Stimulated activated CD4-positive, alpha-beta T cell treated with anti-CD3 and anti-CD28 coated beads, Interleukin-12 subunit alpha, Interleukin-12 subunit beta, amount 100 ng/mL, for 4 hours (primary cell): ENCODE data around the gene FUZ.

Source experiments
- DNase-seq: peaks from one replicate; pipeline ENCODE4 v3.0.0-alpha.2; 2020

FUZ gene

DNA sequence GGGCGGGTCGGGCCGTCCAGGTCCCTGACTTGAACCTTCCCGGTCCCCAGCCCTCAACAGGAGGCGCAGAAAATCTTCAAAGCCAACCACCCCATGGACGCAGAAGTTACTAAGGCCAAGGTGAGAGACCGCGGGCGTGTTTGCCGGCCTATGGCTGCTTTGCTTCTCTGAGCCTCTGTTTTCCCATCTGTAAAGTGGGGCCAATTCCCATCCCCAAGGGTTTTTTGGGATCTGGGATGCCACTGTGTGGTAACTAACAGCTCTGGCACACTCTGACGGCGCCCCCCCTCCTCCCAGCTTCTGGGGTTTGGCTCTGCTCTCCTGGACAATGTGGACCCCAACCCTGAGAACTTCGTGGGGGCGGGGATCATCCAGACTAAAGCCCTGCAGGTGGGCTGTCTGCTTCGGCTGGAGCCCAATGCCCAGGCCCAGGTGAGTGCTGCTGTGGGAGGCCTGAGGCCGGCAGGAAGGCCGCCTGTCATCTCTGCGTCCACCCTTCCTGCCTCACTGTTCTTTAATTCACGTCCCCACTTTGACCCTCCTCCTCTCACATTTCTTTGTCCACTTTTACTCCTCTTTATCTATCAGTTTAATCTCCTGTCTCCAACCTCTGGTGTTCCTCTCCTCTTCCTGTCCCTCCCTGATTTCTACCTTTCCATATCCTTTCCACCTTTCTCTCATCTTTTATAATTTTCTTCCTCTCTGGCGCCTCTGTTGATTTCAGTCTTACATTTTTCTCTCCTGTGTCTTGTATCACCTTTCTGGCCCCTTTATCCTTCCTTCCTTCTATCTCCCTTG, 7.1 kb downstream of the FUZ start:
- DNase-seq: no peak

DNA sequence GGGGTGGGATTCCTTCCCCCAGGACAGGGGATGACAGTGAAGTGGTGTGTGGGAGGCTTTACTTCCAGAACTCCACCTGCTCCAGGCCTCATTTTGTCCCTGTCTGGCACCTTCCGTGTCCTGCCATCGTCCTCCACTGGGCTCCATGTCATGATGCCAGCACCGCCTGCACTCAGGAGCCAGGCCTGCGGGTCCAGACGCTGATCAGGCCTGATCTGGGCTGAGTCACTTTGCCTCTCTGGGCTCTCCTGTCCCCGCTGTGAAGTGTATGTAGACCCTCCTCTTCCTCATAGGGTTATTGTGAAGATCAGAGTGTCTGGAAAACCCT, 9.6 kb downstream of the FUZ start:
- DNase-seq: no peak

DNA sequence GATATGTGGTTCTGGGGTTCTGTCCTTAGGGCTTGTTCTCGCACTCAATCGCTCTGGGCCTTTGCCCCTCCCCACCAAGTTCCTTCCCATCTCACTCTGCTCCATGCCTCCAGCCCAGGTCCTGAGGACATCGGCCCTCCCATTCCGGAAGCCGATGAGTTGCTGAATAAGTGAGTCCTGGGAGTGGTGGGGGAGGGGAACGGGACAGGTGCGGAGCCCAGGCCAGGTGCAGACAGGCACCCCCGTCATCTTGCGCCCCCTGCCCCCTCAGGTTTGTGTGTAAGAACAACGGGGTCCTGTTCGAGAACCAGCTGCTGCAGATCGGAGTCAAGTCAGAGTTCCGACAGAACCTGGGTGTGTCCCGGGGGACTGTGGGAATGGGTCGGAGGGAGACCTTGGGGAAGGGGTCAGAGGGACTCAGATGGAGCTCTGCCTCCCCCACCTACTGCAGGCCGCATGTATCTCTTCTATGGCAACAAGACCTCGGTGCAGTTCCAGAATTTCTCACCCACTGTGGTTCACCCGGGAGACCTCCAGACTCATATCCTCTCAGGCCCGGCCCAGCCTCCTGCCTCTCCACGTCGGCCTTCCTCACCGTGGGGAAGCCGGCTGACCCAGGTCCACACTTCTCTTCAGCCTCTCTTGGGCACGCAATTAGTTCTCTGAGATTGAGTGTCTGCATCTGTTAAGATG, 10.1 kb downstream of the FUZ start:
- DNase-seq: no peak

DNA sequence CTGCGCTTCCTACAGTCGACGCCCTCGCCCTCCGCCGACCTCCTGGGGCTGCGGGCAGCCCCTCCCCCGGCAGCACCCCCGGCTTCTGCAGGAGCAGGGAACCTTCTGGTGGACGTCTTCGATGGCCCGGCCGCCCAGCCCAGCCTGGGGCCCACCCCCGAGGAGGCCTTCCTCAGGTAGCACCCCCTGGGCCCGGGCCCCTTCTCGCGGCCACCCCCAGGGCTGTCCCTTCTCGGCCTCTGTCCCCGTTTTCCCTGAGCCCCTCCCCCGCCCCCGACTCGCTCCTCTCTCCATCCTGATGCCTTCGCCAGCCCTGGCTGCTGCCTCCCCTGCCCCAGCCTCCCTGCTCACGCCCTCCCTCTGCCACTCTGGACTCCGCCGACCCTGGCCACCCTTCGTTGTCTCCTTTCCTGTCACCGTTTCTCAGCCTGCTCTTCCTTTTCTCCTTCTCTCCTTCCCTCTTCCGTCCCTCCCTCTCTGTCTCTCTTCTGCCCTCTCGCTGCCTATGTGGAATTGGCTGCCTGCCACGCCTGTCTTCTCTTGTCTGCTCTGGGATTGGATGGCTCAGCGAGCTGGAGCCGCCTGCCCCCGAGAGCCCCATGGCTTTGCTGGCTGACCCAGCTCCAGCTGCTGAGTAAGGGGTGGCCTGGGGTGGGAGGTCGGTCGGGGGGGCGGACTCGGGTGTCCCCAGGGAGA, 11.0 kb downstream of the FUZ start:
- no peak for DNase-seq

DNA sequence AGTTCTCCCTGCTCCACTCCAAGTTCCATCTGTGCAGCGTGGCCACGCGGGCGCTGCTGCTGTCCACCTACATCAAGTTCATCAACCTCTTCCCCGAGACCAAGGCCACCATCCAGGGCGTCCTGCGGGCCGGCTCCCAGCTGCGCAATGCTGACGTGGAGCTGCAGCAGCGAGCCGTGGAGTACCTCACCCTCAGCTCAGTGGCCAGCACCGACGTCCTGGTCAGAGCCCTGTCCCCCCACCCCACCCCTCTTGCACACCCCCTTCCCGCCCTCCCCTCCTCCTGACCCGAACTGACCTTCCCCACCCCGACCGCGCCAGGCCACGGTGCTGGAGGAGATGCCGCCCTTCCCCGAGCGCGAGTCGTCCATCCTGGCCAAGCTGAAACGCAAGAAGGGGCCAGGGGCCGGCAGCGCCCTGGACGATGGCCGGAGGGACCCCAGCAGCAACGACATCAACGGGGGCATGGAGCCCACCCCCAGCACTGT, 11.6 kb downstream of the FUZ start:
- DNase-seq: no peak

DNA sequence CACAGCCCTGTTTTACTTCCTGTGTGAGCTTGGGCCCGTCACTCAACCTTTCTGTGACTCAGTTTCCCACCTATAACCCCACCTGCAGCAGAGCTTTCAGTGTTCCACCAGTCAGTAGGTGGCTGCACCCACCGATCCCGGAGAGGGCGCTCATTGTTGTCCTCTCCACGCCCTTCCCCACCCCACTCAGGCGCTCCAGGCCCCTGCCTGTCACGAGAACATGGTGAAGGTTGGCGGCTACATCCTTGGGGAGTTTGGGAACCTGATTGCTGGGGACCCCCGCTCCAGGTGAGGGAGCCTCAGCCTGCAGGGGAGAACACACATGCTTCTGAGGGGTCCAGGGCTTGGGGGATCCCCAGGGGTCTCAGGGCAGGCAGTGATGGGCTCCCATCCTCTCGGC, 12.3 kb downstream of the FUZ start:
- DNase-seq: no peak

DNA sequence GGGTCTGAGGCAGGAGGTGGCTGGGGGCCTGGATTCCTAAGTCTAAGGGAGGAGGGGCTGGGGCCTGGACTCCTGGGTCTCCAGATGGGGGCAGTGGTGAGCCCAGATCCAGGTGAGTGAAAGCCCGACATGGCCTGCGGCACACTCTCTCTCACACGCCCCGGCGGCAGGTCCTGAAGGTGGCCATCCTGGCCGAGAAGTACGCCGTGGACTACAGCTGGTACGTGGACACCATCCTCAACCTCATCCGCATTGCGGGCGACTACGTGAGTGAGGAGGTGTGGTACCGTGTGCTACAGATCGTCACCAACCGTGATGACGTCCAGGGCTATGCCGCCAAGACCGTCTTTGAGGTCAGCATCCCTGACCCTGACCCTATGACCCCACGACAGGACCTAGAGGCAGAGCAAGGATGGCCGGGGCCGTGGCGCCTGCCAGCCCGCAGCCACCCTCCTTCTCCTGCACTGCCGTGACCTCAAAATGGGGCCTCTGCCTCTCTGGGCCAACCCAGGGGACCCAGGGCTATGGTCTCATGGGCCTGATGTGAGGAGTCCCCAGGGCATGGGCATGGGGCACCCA, 13.2 kb downstream of the FUZ start:
- no peak for DNase-seq

DNA sequence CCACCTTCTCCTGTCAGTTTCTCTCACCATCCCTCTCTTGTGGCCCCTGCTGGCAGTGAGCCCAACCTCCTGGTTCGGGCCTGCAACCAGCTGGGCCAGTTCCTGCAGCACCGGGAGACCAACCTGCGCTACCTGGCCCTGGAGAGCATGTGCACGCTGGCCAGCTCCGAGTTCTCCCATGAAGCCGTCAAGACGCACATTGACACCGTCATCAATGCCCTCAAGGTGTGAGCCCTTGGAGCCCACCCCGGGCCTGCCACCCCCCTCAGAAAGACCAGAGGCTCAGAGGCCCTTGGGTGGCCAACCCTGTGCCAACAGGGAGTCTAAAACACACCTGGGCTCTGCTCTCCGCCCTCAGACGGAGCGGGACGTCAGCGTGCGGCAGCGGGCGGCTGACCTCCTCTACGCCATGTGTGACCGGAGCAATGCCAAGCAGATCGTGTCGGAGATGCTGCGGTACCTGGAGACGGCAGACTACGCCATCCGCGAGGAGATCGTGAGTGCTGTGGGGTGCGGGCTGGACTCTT, 13.8 kb downstream of the FUZ start:
- no peak for DNase-seq

DNA sequence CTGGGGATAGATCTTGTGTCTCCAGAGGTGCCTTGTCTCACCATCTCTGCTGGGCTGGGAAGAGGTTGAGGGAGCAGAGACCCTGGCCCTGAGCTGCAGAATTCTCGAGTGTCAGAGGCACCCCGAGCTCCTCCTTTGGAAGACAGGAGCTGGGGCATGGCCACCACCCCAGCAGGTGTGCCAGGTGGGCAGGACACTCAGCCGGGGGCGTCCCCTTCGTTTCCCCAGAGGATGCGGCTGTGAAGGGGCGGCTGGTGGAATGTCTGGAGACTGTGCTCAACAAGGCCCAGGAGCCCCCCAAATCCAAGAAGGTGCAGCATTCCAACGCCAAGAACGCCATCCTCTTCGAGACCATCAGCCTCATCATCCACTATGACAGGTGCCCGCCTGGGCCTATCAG, 14.5 kb downstream of the FUZ start:
- DNase-seq: no peak

DNA sequence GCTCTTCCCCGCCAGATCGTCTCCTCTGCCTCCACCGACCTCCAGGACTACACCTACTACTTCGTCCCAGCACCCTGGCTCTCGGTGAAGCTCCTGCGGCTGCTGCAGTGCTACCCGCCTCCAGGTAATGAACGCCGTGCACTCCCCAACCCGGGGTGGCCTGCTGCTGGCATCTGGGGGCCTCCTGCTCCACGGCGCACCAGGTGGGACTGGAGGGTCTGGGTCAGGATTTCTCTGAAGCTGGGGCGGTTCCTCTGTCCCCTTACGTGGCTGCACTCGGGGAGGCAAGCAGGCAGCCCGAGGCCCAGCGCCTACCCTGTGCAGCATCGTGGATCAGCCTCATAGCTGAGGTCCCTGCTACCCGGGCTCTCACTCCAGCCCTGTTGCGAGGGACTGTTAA, 17.5 kb downstream of the FUZ start:
- DNase-seq: no peak

DNA sequence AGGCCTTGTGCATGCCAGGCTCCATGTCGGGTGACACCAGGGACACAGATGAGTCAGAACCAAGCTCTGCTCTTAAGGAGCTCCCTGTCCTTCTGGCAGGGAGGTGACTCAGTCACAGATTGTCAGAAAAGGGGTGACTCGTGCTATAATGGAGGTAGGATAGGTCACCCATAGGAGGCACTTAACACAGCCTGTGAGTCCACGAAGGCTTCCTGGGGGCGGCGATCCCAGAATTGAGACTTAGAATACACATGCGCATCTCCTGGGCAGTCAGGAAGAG, 19.6 kb downstream of the FUZ start:
- no peak for DNase-seq

DNA sequence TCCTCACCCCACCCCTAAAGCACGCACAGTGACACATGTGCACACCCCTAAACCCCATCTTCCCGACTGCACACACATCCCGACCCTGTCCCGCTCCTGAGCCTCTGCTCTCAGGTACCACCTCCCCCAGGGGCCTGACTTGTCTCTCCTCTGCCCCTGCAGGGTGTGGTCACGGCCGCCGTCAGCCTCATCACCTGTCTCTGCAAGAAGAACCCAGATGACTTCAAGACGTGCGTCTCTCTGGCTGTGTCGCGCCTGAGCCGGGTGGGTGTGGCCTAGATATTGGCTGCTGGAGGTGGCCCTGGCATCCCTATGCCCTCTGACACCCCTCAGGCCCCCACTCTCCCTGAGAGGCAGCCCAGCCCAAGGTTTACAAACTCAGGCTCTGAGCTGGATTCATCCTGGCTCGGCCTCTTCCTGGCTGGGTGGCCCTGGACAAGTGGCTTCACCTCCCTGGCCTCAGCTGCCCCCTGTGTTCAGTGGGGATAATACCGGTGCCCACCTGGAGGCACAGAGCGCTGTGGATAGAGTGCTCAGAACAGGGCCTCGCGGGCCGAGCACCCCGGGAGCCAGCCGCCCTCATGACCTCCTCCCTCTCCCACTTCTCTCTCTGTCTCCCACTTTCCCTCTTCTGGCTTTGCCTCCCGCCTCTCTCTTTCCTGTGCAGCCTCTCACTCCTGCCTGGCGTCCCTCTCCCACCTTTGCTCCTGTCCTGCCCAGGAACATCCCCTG, 20.1 kb downstream of the FUZ start:
- no peak for DNase-seq

DNA sequence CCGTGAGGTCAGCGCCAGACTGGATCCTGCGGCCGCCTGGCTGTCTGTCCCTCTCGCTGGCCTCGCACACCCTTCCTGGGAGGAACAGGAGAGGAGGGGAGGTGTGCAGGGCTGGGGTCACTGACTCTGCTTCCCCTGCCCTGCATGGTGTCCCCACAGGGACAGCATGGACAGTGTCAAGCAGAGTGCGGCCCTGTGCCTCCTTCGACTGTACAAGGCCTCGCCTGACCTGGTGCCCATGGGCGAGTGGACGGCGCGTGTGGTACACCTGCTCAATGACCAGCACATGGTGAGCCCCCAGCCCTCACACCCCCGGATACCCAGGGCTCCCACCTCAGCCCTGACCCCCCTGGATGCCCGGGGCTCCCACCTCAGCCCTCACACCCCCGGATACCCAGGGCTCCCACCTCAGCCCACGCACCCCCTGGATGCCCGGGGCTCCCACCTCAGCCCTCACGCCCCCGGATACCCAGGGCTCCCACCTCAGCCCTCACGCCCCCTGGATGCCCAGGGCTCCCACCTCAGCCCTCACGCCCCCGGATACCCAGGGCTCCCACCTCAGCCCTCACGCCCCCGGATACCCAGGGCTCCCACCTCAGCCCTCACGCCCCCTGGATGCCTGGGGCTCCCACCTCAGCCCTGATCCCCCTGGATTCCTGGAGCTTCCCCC, 21.2 kb downstream of the FUZ start:
- no peak for DNase-seq

DNA sequence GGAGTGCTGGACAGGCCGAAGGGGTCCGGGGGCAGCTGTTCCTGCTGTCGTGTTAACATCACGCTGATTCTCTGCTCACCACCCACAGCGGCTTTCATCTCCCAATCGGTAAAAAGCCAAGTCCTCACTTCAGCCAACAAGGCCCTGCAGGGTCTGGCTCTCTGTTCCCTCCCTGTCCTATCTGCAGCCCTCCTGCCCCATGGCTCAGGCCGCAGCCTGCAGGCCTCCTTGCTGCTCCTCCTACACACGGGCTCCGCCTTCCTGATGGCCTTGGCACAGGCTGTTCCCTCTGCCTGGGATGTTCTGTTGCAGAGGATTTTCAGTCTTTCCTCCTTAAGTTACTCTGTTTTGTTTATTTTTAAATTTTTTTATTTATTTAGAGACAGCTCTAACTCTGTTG, 22.2 kb downstream of the FUZ start:
- DNase-seq: no peak

DNA sequence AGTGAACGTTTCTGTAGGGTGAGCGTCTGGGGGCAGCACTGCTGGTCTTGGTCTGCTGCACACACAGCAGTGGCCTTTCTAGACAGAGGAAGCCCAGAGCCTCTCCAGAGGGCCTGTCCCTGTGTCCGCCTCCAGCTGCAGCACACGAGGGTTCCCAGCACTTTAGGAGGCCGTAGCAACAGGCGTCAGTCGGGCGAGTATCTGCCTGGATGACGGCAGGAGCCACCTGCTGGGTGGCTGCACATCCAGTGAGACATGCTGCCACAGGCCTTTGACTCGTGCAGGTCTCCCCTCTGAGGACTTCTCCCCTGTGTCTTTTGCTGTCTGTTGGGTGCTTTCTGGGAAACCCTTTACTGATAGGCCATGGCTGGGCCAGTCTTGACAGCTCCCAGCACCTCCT, 24.2 kb downstream of the FUZ start:
- DNase-seq: no peak

DNA sequence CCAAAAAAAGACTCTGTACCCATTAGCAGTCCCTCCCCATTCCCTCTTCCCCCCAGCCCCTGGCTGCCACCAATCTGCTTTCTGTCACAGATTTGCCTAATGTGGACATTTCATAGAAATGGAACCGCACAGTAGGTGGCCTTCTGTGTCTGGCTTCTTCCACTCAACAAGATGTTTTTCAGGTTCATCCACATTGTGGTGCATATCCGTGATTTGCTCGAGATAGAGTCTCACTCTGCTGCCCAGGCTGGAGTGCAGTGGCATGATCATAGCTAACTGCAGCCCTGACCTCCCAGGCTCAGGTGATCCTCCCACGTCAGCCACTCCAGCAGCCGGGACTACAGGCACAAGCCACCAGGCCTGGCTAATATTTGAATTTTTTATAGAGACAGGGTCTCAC, 25.3 kb downstream of the FUZ start:
- DNase-seq: no peak

DNA sequence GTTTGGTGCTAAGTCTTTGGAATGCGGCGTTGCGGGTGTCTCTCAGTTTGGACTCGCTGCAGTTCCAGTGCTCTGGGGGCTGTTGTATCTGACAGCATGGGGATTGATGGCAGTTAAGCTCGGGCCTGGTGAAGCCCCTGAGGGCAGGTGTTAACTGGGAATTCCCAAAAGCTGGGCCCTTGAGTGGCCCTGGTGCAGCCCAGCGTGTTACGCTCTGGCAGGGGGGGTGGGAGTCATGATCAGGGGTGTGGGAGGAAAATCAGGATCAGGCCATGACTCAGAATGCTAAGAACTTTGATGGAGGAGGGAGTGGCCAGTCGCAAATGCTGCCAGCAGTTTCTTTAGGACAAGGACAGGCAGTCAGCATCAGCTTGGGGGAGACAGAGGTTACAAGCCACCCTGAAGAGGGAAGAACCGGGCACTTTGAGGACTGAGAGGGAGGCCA, 26.7 kb downstream of the FUZ start:
- no peak for DNase-seq

DNA sequence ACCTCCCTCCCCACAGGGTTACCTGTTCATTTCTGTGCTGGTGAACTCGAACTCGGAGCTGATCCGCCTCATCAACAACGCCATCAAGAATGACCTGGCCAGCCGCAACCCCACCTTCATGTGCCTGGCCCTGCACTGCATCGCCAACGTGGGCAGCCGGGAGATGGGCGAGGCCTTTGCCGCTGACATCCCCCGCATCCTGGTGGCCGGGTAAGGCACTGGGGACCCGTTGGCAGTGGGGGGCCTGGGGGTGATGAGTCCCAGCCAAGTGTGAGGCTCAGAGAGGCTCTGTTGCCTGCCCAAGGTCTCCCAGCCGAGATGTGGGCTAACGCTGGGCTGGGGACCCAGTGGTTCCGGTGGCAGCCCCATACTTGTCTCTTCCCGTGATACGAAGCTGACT, 30.6 kb downstream of the FUZ start:
- no peak for DNase-seq

DNA sequence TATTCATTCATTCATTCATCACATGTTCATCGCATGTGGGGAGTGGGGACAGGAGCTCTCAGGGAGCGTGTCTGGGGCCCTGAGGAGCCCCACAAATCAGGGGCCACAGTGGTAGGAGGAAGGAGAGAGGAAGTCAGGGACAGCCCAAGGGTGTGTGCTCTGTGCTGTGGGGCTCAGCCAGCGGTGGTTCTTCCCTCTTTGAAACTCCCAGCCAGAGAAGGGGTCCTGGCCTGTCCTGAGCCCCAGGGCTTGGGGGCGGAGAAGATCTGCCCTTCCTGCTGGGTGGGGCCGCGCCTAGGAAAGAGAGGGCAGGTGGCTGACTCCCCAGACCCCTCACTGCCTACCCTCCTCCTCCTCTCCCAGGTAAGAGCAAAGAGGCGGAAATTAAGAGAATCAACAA, 31.7 kb downstream of the FUZ start:
- no peak for DNase-seq

DNA sequence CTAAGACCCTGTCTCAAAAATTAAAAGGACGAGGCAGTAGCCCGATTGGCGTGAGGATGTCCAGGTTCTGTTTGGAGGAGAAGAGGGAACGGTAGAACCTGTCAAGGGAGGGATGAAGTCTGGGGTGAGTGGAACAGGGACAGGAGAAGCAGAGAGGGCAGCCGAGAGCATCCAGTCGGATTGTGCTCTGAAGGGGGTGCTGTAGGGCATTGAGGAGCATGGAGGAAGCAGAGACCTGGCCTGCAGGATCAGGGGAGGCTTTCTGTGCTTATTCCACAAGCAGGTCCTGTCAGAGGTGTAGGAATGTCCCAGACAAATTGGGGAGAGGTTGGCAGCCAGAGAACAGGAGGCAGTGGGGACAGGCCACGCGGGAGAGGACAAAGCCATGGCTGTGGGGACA, 32.2 kb downstream of the FUZ start:
- no peak for DNase-seq

DNA sequence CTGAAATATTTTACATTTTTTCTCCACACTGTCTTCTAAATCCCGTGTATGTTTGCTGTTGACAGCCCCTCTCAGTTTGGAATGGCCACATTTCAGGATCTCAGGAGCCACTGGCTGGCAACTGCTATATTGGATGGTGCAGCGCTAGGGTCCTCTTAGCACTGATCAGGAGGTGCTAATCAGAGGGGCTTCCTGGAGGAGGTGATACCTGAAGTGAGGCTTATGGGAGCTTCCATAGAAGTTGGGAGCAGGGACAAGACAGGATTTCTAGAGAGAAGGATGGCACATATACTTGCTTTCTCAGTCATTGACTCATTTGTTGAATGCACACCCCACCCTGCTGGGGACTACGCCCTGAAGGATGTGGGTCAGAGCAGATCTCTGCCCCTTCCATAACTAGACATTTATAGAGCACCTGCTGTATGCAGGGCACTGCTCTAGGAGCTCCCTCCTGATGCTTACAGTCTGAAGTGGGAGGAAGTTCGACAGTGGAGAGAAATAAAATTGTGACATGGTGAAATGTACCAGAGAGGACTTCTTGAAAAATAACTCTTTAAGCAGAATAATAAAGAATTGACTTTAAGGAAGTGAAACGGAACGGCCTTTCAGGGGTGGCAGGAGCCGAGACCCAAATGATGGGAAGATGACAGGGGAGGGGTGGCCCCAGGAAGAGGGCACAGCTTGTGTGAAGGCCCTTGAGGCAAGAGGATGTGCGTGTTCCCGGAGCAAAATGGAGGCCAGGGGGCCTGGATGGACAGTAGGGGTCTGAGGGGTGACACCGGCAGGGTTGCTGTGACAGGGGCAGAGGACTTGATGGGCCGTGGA, 33.1 kb downstream of the FUZ start:
- DNase-seq: no peak

DNA sequence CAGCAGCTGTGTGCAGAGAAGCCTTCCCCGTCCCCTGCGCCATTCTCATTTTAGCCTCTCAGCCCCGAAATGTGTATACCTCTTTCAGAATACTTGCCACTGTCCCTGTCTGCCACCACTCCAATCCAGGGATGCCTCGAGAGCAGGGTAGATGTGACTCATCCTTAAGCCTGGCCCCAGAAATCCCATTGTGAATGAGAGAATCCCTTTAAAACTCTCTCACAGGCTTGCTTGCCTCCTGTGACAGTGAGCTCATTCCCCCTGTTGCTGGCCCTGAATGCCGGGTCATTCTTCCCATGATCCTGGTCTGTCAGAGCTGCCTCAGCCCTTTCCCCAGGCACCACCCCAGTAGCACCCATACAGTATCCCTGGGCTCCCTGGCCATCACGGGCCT, 36.7 kb downstream of the FUZ start:
- DNase-seq: no peak
